ENCODE data around the gene DIP2C.
"Not testable (repeated sequence)": the region's sequence is repeated elsewhere in the genome, so short reads cannot be mapped to it uniquely, and the experiment has no call there.

DIP2C gene

GRCh38 chr10:637771-638195 is 51.7 kb downstream of the DIP2C start:
- no peak for DNase-seq

GRCh38 chr10:637221-637620 is 52.2 kb downstream of the DIP2C start:
- no peak for DNase-seq

- DNase-seq: no peak
These were observed 52.7 kb downstream of the DIP2C start for GRCh38 chr10:636769-637168.

- DNase-seq: no peak
These were observed 53.3 kb downstream of the DIP2C start for GRCh38 chr10:636016-636730.

GRCh38 chr10:635088-635861 is 54.2 kb downstream of the DIP2C start:
- no peak for DNase-seq

GRCh38 chr10:634256-634655 is 55.2 kb downstream of the DIP2C start:
- DNase-seq: no peak

- no peak for DNase-seq
These were observed 55.9 kb downstream of the DIP2C start for GRCh38 chr10:633279-634245.

- not testable (repeated sequence) for DNase-seq
These were observed 56.7 kb downstream of the DIP2C start for GRCh38 chr10:632807-633177.

- not testable (repeated sequence) for DNase-seq
These were observed 57.2 kb downstream of the DIP2C start for GRCh38 chr10:632155-632806.

- DNase-seq: no peak
These were observed 58.2 kb downstream of the DIP2C start for GRCh38 chr10:631266-631665.

GRCh38 chr10:630581-631073 is 58.8 kb downstream of the DIP2C start:
- DNase-seq: no peak

- DNase-seq: no peak
These were observed 60.1 kb downstream of the DIP2C start for GRCh38 chr10:629186-629998.

GRCh38 chr10:628386-629045 is 61.0 kb downstream of the DIP2C start:
- no peak for DNase-seq

GRCh38 chr10:627032-627992 is 62.2 kb downstream of the DIP2C start:
- DNase-seq: no peak

- DNase-seq: no peak
These were observed 63.4 kb downstream of the DIP2C start for GRCh38 chr10:625751-626711.

- no peak for DNase-seq
These were observed 64.2 kb downstream of the DIP2C start for GRCh38 chr10:625333-625696.

GRCh38 chr10:624605-625332 is 64.7 kb downstream of the DIP2C start:
- no peak for DNase-seq

GRCh38 chr10:624312-624604 is 65.2 kb downstream of the DIP2C start:
- no peak for DNase-seq
